Adrenal gland (tissue), 5 donors: Measurements from ENCODE around the gene KCNJ18.
"Not testable (repeated sequence)": the region's sequence is repeated elsewhere in the genome, so short reads cannot be mapped to it uniquely, and the experiment has no call there.

ENCODE experiments used
- CTCF ChIP-seq, 6 experiments: fragments of 450-650 bp in 4 of 6; fragments of 200-600 bp in 2 of 6; sonication (generic) in 1 of 6; IDR thresholded peaks; 1 replicate in 5 of 6; 2 replicates in 1 of 6; pipeline versions ENCODE4 v1.5.1 to v1.8.0; 2016 to 2021; ENCODE audit warnings: antibody characterized with exemption in 6 of 6, mild to moderate bottlenecking in 2 of 6, moderate library complexity in 1 of 6
- POLR2A ChIP-seq, 2 donors: fragments of 450-650 bp; IDR thresholded peaks; one replicate each; pipeline ENCODE4 v1.6.1; 2017; ENCODE audit warnings: antibody characterized with exemption in 2 of 2, mild to moderate bottlenecking in 2 of 2, moderate library complexity in 1 of 2
- donor health status: DM: no; HTN: no; CAD: no.

GRCh38 chr17:21705746-21706145, 13.4 kb downstream of the KCNJ18 start:
- TF ChIP-seq CTCF, POLR2A (IDR thresholded peaks at IDR 0.05): not testable (repeated sequence)
